Fibroblast of lung (primary cell): ENCODE data around the gene TMEM183A. TPM values are rescaled to one million over a fixed set of nuclear protein-coding genes. Genes with fewer than 3 reads are reported as not detected.

ENCODE experiments used
- DNase-seq, 2 donors: peaks; one replicate each; pipeline versions ENCODE4 v3.0.0 to v3.0.0-alpha.2; 2010; ENCODE audit warnings: low read depth in 2 of 2
- H2AFZ ChIP-seq: 2 replicates; pipeline ENCODE4 v1.5.1; 2012; ENCODE audit warnings: low read length, control low read depth, inconsistent platforms
- H3K27ac ChIP-seq: 2 replicates; pipeline ENCODE4 v1.5.1; 2011; ENCODE audit warnings: low read length, control low read depth; ENCODE audit not compliant: insufficient read depth
- H3K27me3 ChIP-seq: 2 replicates; pipeline ENCODE4 v1.5.1; 2011; ENCODE audit warnings: mild to moderate bottlenecking, low read length; ENCODE audit not compliant: control insufficient read depth, insufficient read depth
- H3K36me3 ChIP-seq: 2 replicates; pipeline ENCODE4 v1.5.1; 2011; ENCODE audit warnings: low read length; ENCODE audit not compliant: control insufficient read depth, insufficient read depth
- H3K4me1 ChIP-seq: 2 replicates; pipeline ENCODE4 v1.5.1; 2011; ENCODE audit warnings: low read length; ENCODE audit not compliant: control insufficient read depth, insufficient read depth; ENCODE audit errors: extremely low read depth
- H3K4me2 ChIP-seq: 2 replicates; pipeline ENCODE4 v1.5.1; 2011; ENCODE audit warnings: low read length, control low read depth; ENCODE audit not compliant: insufficient read depth; ENCODE audit errors: extremely low read depth
- H3K4me3 ChIP-seq, 4 experiments: fragments of 200-600 bp in 1 of 4; sonication (generic) in 1 of 4; replicated peaks in 1 of 4; 2 replicates each; pipeline ENCODE4 v1.5.1; 2011 to 2016; ENCODE audit warnings: low read length in 4 of 4, low read depth in 3 of 4, mild to moderate bottlenecking in 3 of 4, control low read depth in 2 of 4, inconsistent platforms in 1 of 4, mixed read lengths in 1 of 4; ENCODE audit not compliant: insufficient read depth in 1 of 4; ENCODE audit errors: control extremely low read depth in 1 of 4
- H3K79me2 ChIP-seq: 2 replicates; pipeline ENCODE4 v1.5.1; 2012; ENCODE audit warnings: mild to moderate bottlenecking, low read length, inconsistent platforms; ENCODE audit not compliant: control insufficient read depth, insufficient read depth
- H3K9ac ChIP-seq: 2 replicates; pipeline ENCODE4 v1.5.1; 2011; ENCODE audit warnings: mild to moderate bottlenecking, low read length, control low read depth; ENCODE audit not compliant: insufficient read depth
- H3K9me3 ChIP-seq: 2 replicates; pipeline ENCODE4 v1.5.1; 2012; ENCODE audit warnings: low read depth, low read length; ENCODE audit not compliant: control insufficient read depth, insufficient read depth
- H4K20me1 ChIP-seq: 2 replicates; pipeline ENCODE4 v1.5.1; 2011; ENCODE audit warnings: low read length; ENCODE audit not compliant: control insufficient read depth, insufficient read depth; ENCODE audit errors: extremely low read depth
- CTCF ChIP-seq, 2 donors: IDR thresholded peaks in 1 of 2; conservative IDR thresholded peaks in 1 of 2; 1 replicate in 1 of 2; 2 replicates in 1 of 2; pipeline ENCODE4 v1.5.1; 2011 to 2012; ENCODE audit warnings: low read length in 2 of 2, control low read depth in 1 of 2, inconsistent platforms in 1 of 2, low read depth in 1 of 2, mild to moderate bottlenecking in 1 of 2
- EZH2 ChIP-seq: IDR thresholded peaks from 2 replicates; pipeline ENCODE4 v1.5.1; 2012; ENCODE audit warnings: low read length, control low read depth, mild to moderate bottlenecking; ENCODE audit errors: missing control alignments
- polyA plus RNA-seq, 2 donors: library from polyadenylated mRNA; depleted of rRNA in 1 of 2; stranded (reverse) in 1 of 2; unstranded in 1 of 2; fragments of >200 nt; gene quantifications; 2 replicates each; pipeline ENCODE4 v1.2.1, GENCODE V29; 2011 to 2012; ENCODE audit warnings: missing spikeins in 1 of 2
- total RNA-seq: library from RNA; depleted of rRNA; stranded (reverse); fragments of >200 nt; gene quantifications from 2 replicates; pipeline ENCODE4 v1.2.1, GENCODE V29; 2014

Gene TMEM183A
- total and polyA plus RNA-seq, 2 donors (not counting 1 experiment from before 2014, with no cell fraction given): 74.2 to 74.5 TPM

- H4K20me1 ChIP-seq: no peaks in the 10 kb centered on the region
- H3K9ac ChIP-seq: no peak overlapping the region
- H3K36me3 ChIP-seq: no peaks in the 10 kb centered on the region
- no peak overlapping the region for H3K4me3 ChIP-seq
- TF ChIP-seq EZH2 (no peak), CTCF (conservative IDR thresholded peaks at IDR 0.05 in 1 of 2, IDR thresholded peaks at IDR 0.05 in 1 of 2; ENCODE audit: low read depth in 1 of 2, low read length in 2 of 2) (no peak)
- H3K9me3 ChIP-seq: no peaks in the 10 kb centered on the region
- peaks cover 3% of the 10 kb centered on the region for H3K27me3 ChIP-seq
- no peaks in the 10 kb centered on the region for H3K79me2 ChIP-seq
- DNase-seq: no peak
- H3K4me1 ChIP-seq: peaks cover 2% of the 10 kb centered on the region
- no peak overlapping the region for H3K27ac ChIP-seq
- no peak overlapping the region for H3K4me2 ChIP-seq
- H2AFZ ChIP-seq: no peak overlapping the region
Observed at GRCh38 chr1:203055161-203055799, 48.1 kb downstream of the TMEM183A start.

- peaks cover 2% of the 10 kb centered on the region for H3K4me1 ChIP-seq
- no peaks in the 10 kb centered on the region for H4K20me1 ChIP-seq
- H3K4me3 ChIP-seq: no peak overlapping the region
Observed at GRCh38 chr1:203056012-203056411, 48.8 kb downstream of the TMEM183A start.

GRCh38 chr1:203056516-203056915 lies 49.3 kb downstream of the TMEM183A start:
- DNase-seq: no peak
- Histone ChIP-seq H3K27ac (no peak overlapping the region), H3K36me3 (no peaks in the 10 kb centered on the region)

More at GRCh38 chr1:203056012-203056411, 48.8 kb downstream of the TMEM183A start:
- no peaks in the 10 kb centered on the region for H3K36me3 ChIP-seq
- no peak overlapping the region for H2AFZ ChIP-seq
- no peak overlapping the region for H3K27ac ChIP-seq
- peaks cover 3% of the 10 kb centered on the region for H3K27me3 ChIP-seq
- H3K4me2 ChIP-seq: no peak overlapping the region
- no peak overlapping the region for H3K9ac ChIP-seq
- TF ChIP-seq CTCF (conservative IDR thresholded peaks at IDR 0.05 in 1 of 2, IDR thresholded peaks at IDR 0.05 in 1 of 2; ENCODE audit: low read depth in 1 of 2, low read length in 2 of 2) (no peak), EZH2 (no peak)
- H3K9me3 ChIP-seq: no peaks in the 10 kb centered on the region
- H3K79me2 ChIP-seq: no peaks in the 10 kb centered on the region
- no peak for DNase-seq

More at GRCh38 chr1:203056516-203056915, 49.3 kb downstream of the TMEM183A start:
- Histone ChIP-seq H3K27me3 (peaks cover 3% of the 10 kb centered on the region), H3K4me2 (no peak overlapping the region), H4K20me1 (no peaks in the 10 kb centered on the region), H2AFZ (no peak overlapping the region), H3K9me3 (no peaks in the 10 kb centered on the region), H3K4me3 (no peak overlapping the region), H3K9ac (no peak overlapping the region), H3K79me2 (no peaks in the 10 kb centered on the region), H3K4me1 (peaks cover 2% of the 10 kb centered on the region)
- TF ChIP-seq EZH2 (no peak), CTCF (conservative IDR thresholded peaks at IDR 0.05 in 1 of 2, IDR thresholded peaks at IDR 0.05 in 1 of 2; ENCODE audit: low read depth in 1 of 2, low read length in 2 of 2) (peak in 1 of 2 donors; percentile 14)
